Measurements from ENCODE around the gene MAP3K10.
"Not testable (repeated sequence)": the region's sequence is repeated elsewhere in the genome, so short reads cannot be mapped to it uniquely, and the experiment has no call there.

MAP3K10 gene

DNA sequence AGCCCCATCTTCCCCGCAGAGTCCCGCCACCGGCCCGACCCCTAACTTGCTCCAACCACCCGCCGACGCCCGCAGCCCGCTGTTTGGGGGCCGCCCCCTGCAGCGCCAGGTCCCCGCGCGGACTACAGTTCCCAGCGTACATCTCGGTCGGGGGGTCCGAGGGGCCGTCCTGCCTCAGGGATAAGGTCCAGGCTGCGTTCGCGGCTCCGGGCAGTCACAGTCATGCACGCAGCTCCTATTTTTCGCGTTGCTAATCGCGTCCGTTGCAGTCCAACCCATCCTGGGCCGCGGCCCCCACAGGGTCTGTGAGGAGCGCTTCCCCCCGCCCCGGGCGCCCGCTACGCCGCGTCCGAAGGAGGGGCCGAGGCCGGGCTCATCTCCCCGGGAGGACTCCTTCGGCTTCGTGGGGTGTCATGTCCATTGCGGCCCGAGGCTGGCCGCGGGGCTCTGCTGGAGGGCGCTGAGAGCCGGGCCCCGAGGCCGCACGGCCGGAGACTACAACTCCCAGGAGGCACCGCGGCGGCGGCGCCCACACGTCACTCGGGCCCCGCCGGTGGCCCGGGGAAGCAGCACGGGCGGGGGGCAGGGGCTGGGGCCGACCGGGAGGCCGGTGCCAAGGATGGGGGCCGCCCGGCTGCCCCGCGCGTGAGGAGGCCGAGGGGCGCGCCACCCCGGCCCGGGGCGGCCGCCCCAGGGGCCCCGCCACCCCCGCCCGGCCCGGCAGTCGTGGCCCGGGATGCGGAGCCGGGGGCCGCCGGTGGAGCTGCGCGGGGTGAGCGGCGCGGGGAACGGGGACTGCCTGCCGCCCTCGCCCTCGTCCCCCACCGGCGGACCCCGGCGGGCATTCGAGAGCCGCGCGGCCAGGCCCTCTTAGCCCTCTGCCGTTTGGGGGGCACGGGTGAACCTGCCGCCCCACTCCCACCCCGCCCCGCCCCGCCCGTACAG lies at the start of gene MAP3K10:
TSS of gene MAP3K10 (plus strand) at position 536 of the 945 bp plus-strand sequence. CDS start 606 bp downstream, outside the sequence.
- peak; percentile 52 to 77 (median 64) for DNase-seq (ENCODE audit: low read depth in 4 of 4, low spot score in 1 of 4)

- no peak for DNase-seq (ENCODE audit: low read depth in 4 of 4, low spot score in 1 of 4)
Observed at GRCh38 chr19:40141551-40141950, 49.7 kb upstream of the MAP3K10 start.

DNA sequence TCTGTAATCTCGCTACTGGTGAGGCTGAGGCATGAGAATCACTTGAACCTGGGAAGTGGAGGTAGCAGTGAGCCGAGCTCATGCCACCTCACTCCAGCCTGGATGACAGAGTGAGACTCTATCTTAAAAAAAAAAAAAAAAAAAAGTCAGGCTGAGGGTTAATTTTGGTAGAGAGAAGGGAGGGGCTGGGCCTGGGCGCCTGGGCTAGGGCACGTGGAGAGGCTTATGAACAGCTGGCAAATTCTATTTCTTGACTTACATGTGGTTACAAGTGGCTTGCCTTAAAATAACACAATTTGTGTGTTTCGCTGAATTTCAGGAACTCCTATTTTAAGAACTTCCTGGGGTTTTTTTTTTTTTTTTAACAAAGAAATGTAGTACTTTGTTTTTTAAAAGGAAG lies 47.6 kb upstream of the MAP3K10 start:
- DNase-seq (ENCODE audit: low read depth in 4 of 4, low spot score in 1 of 4), result no peak

- no peak for DNase-seq (ENCODE audit: low read depth in 4 of 4, low spot score in 1 of 4)
Observed at GRCh38 chr19:40144151-40144550, 47.1 kb upstream of the MAP3K10 start.

- DNase-seq (ENCODE audit: low read depth in 4 of 4, low spot score in 1 of 4), result no peak
Observed at GRCh38 chr19:40144947-40145748, 46.1 kb upstream of the MAP3K10 start.

GRCh38 chr19:40145749-40146029 lies 45.5 kb upstream of the MAP3K10 start:
- not testable (repeated sequence) for DNase-seq (ENCODE audit: low read depth in 4 of 4, low spot score in 1 of 4)

- DNase-seq (ENCODE audit: low read depth in 4 of 4, low spot score in 1 of 4), result no peak
Observed at GRCh38 chr19:40147338-40147692, 43.9 kb upstream of the MAP3K10 start.

- DNase-seq (ENCODE audit: low read depth in 4 of 4, low spot score in 1 of 4), result no peak
Observed at GRCh38 chr19:40147693-40148347, 43.4 kb upstream of the MAP3K10 start.

GRCh38 chr19:40149501-40149900 lies 41.7 kb upstream of the MAP3K10 start:
- DNase-seq (ENCODE audit: low read depth in 4 of 4, low spot score in 1 of 4), result no peak

DNA sequence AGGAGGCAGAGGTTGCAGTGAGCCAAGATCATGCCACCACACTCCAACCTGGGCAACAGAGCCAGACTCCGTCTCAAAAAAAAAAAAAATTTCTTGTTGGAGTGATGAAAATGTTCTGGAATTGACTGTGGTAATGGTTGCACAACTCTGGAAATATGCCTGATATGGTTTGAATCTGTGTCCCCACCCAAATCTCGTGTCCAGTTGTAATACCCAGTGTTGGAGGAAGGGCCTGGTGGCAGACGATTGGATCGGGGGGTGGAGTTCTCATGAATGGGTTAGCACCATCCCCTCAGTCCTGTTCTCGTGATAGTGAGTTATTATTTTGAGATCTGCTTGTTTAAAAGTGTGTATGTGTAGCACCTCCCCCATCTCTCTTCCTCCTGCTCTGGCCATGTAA lies 41.1 kb upstream of the MAP3K10 start:
- DNase-seq (ENCODE audit: low read depth in 4 of 4, low spot score in 1 of 4), result no peak

- no peak for DNase-seq (ENCODE audit: low read depth in 4 of 4, low spot score in 1 of 4)
Observed at GRCh38 chr19:40154121-40154680, 37.0 kb upstream of the MAP3K10 start.

DNA sequence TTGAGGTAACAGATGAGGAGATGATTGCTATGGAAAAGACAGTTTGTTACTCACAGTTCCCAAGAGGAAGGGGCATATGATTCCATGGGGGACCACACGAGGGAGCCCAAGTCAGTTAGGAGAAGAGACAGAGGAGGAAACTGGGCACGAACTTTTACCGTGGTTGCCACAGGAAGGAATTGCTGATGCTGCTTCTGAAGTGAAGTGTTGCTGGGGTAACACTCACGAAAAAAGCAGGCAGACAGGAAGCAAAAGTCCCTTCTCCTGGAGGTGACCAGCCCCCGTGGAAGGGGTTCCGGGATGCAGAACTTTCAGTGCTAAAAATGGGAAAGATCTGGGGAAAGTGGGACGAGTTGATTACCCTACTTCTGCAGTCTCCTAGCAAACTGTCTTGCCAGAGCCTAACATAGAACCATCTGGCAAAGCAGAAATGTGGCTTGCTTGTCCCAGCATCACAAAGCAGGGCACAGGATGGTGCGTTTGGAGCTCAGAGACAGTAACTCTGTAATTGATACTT lies 35.4 kb upstream of the MAP3K10 start:
- DNase-seq (ENCODE audit: low read depth in 4 of 4, low spot score in 1 of 4), result no peak

DNA sequence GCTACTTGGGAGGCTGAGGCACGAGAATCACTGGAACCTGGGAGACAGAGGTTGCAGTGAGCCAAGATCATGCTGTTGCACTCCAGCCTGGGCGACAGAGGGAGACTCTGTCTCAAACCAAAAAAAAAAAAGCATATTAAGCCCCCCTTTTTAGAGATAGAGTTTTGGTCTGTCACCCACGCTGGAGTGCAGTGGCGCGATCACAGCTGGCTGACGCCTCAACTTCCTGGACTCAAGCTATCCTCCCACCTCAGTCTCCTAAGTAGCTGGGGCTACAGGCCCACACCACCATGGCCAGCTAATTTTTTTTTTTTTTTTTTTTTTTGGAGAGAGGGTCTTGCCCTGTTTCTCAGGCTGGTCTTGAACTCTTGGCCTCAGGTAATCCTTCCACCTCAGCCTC lies 34.2 kb upstream of the MAP3K10 start:
- DNase-seq (ENCODE audit: low read depth in 4 of 4, low spot score in 1 of 4), result no peak

DNA sequence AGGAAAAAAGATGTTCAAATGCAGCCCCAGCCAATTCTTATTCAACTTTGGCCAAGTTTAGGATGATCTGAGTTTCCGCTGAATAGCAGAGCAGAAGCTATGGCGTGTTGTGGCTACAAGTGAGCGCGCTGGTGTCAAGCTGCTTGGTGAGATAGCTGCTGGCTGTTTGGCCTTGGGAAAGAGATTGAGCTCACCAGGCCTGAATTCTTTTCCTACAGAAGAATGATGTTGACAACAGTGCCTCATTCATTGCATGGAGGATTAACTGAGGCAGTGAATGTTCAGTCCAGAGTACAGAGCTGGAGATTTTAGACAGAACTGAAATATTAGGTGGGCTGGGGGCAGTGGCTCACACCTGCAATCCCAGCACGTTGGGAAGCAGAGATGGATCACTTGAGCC lies 31.5 kb upstream of the MAP3K10 start:
- DNase-seq (ENCODE audit: low read depth in 4 of 4, low spot score in 1 of 4), result no peak

DNA sequence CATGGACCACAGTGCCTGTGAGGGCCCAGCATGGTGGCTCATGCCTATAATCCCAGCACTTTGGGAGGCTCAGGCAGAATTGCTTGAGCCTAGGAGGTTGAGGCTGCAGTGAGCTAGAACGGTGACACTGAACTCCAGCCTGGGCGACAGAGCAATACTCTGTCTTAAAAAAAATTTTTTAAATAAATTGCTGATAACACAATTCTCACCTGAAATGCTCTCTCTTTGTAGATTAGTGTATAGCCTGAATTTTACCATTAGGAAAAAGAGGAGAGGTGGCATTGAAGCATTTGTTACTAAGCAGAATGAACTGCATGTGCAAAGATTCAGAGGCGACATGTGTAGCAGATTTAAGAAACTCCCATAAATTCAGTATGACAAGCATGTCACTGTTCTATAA lies 29.1 kb upstream of the MAP3K10 start:
- no peak for DNase-seq (ENCODE audit: low read depth in 4 of 4, low spot score in 1 of 4)

DNA sequence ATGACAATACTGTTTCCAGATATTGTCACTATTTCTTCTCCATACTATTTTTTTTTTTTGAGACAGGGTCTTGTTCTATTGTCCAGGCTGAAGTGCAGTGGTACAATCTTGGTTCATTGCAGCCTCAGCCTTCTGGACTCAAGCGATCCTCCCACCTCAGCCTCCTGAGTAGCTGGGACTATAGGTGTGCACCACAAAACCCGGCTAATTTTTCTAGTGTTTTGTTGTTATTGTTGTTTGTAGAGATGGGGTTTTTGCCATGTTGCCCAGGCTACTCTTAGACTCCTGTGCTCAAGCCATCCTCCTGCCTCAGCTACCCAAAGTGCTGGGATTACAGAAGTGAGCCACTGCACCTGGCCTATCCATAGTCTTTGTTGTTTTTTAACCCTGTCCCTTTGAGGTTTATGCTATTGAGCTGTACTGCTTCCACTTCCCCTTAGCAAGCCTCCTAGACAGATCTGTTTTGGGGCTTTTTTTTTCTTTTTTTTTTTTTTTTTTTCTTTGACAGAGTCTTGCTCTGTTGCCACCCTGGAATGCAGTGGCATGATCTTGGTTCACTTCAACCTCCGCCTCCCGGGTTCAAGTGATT lies 27.6 kb upstream of the MAP3K10 start:
- DNase-seq (ENCODE audit: low read depth in 4 of 4, low spot score in 1 of 4), result no peak

GRCh38 chr19:40165362-40165937 lies 25.8 kb upstream of the MAP3K10 start:
- DNase-seq (ENCODE audit: low read depth in 4 of 4, low spot score in 1 of 4), result peak in 3 of 4 experiments; percentile 41 to 55 (median 45)

DNA sequence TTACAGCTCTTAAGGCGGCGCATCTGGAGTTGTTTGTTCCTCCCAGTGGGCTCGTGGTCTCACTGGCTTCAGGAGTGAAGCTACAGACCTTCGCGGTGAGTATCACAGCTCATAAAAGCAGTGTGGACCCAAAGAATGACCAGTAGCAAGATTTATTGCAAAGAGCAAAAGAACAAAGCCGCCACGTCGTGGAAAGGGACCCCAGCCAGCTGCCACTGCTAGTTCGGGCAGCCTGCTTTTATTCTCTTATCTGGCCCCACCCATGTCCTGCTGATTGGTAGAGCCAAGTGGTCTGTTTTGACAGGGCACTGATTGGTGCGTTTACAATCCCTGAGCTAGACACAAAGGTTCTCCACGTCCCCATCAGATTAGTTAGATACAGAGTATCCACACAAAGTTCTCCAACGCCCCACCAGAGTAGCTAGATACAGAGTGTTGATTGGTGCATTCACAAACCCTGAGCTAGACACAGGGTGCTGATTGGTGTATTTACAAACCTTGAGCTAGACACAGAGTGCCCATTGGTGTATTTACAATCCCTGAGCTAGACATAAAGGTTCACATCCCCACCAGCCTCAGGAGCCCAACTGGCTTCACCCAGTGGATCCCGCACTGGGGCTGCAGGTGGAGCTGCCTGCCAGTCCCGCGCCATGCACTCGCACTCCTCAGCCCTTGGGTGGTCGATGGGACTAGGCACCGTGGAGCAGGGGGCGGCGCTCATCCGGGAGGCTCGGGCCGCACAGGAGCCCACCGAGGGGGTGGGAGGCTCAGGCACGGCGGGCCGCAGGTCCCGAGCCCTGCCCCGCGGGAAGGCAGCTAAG lies 21.5 kb upstream of the MAP3K10 start:
- DNase-seq (ENCODE audit: low read depth in 4 of 4, low spot score in 1 of 4), result not testable (repeated sequence)

- not testable (repeated sequence) for DNase-seq (ENCODE audit: low read depth in 4 of 4, low spot score in 1 of 4)
Observed at GRCh38 chr19:40170303-40170989, 20.8 kb upstream of the MAP3K10 start.

Data from stimulated activated CD4-positive, alpha-beta T cell treated with anti-CD3 and anti-CD28 coated beads, Interleukin-1b, Interleukin-23, amount 100 ng/mL, for 24 hours (primary cell).